GM12878 (cell line): ENCODE measurements around the gene TRIM7. TPM values are rescaled to one million over a fixed set of nuclear protein-coding genes. Genes with fewer than 3 reads are reported as not detected.
A peak's percentile ranks its signal among the peaks of the same experiment; 100 is the strongest.

ENCODE experiments used
- BCLAF1 ChIP-seq: fragments of 450-650 bp; IDR thresholded peaks from 2 replicates; pipeline ENCODE4 v1.6.1; 2017; ENCODE audit warnings: antibody characterized with exemption, mild to moderate bottlenecking, moderate library complexity
- BMI1 ChIP-seq: fragments of 450-650 bp; IDR thresholded peaks from 2 replicates; pipeline ENCODE4 v1.6.1; 2016; ENCODE audit warnings: mild to moderate bottlenecking, moderate library complexity, borderline replicate concordance
- CBX5 ChIP-seq: sonication (generic); IDR thresholded peaks from 2 replicates; pipeline ENCODE4 v1.6.1; 2016; ENCODE audit warnings: low read depth, moderate library complexity, mild to moderate bottlenecking, inconsistent platforms
- CUX1 ChIP-seq: IDR thresholded peaks from 2 replicates; pipeline ENCODE4 v1.6.1; 2012; ENCODE audit warnings: improper control_type of control experiment, low read depth, low read length; ENCODE audit not compliant: insufficient replicate concordance
- DPF2 ChIP-seq: fragments of 450-650 bp; IDR thresholded peaks from 2 replicates; pipeline ENCODE4 v1.6.1; 2017; ENCODE audit warnings: mild to moderate bottlenecking
- FOS ChIP-seq: IDR thresholded peaks from 3 replicates; pipeline ENCODE4 v1.6.1; 2011; ENCODE audit warnings: borderline replicate concordance; ENCODE audit not compliant: insufficient read length; ENCODE audit errors: extremely low read depth
- FOXK2 ChIP-seq: fragments of 450-650 bp; IDR thresholded peaks from 2 replicates; pipeline ENCODE4 v1.6.1; 2017; ENCODE audit warnings: mild to moderate bottlenecking, moderate library complexity
- FOXM1 ChIP-seq: IDR thresholded peaks from 2 replicates; pipeline ENCODE4 v1.6.1; 2012; ENCODE audit warnings: low read depth, mild to moderate bottlenecking, inconsistent platforms, low read length, moderate library complexity
- JUNB ChIP-seq: IDR thresholded peaks from 2 replicates; pipeline ENCODE4 v1.6.1; 2016; ENCODE audit warnings: antibody characterized with exemption, mild to moderate bottlenecking
- MXI1 ChIP-seq: fragments of 150-350 bp; IDR thresholded peaks from 2 replicates; pipeline ENCODE4 v1.6.1; 2011; ENCODE audit warnings: low read depth, mild to moderate bottlenecking, inconsistent platforms, low read length, improper control_type of control experiment
- NFIC ChIP-seq: IDR thresholded peaks from 2 replicates; pipeline ENCODE4 v1.6.1; 2012; ENCODE audit warnings: low read depth, mild to moderate bottlenecking, inconsistent platforms, low read length, moderate library complexity
- NFYB ChIP-seq: IDR thresholded peaks from 2 replicates; pipeline ENCODE4 v1.6.1; 2011; ENCODE audit warnings: low read depth, mild to moderate bottlenecking, low read length, improper control_type of control experiment, moderate library complexity; ENCODE audit not compliant: insufficient read depth
- NR2C2 ChIP-seq: IDR thresholded peaks from 2 replicates; pipeline ENCODE4 v1.6.1; 2011; ENCODE audit warnings: borderline replicate concordance, low read depth; ENCODE audit not compliant: control insufficient read depth, insufficient read length
- PAX5 ChIP-seq: IDR thresholded peaks from 2 replicates; pipeline ENCODE4 v1.6.1; 2011; ENCODE audit warnings: low read depth, low read length, borderline replicate concordance
- POU2F2 ChIP-seq: IDR thresholded peaks from 3 replicates; pipeline ENCODE4 v1.6.1; 2011; ENCODE audit warnings: low read depth, mild to moderate bottlenecking, low read length, borderline replicate concordance
- RFX5 ChIP-seq: IDR thresholded peaks from 2 replicates; pipeline ENCODE4 v1.6.1; 2011; ENCODE audit warnings: low read depth, low read length, improper control_type of control experiment
- SREBF2 ChIP-seq: IDR thresholded peaks from 2 replicates; pipeline ENCODE4 v1.6.1; 2012; ENCODE audit warnings: mild to moderate bottlenecking, low read length
- SUPT20H ChIP-seq: IDR thresholded peaks from 2 replicates; pipeline ENCODE4 v1.6.1; 2011; ENCODE audit warnings: low read depth, mild to moderate bottlenecking, low read length, moderate library complexity, borderline replicate concordance; ENCODE audit not compliant: control insufficient read depth
- USF1 ChIP-seq: IDR thresholded peaks from 2 replicates; pipeline ENCODE4 v1.6.1; 2011; ENCODE audit warnings: borderline replicate concordance, low read depth, mild to moderate bottlenecking, moderate library complexity, mixed read lengths, low read length; ENCODE audit not compliant: insufficient read depth; ENCODE audit errors: extremely low read length
- ZNF384 ChIP-seq: IDR thresholded peaks from 2 replicates; pipeline ENCODE4 v1.6.1; 2012; ENCODE audit warnings: low read depth, mild to moderate bottlenecking, low read length, improper control_type of control experiment, borderline replicate concordance
- polyA plus RNA-seq, 11 experiments: library from polyadenylated mRNA; depleted of rRNA in 4 of 11; unstranded in 6 of 11; stranded (reverse) in 5 of 11; fragments of >200 nt; fragmentation: Nextera tagmentation in 4 of 11; fragmentation: Illumina TruSeq in 1 of 11; extraction: Ambion mirVana in 4 of 11; extraction: Trizol in 1 of 11; gene quantifications; 1 replicate in 1 of 11; 2 replicates in 10 of 11; pipeline versions ENCODE4 v1.2.1 to v1.2.3, GENCODE V29; 2011 to 2016; ENCODE audit warnings: inconsistent platforms in 2 of 11, missing spikeins in 2 of 11, low read depth in 1 of 11
- total RNA-seq, 4 experiments: library from RNA; depleted of rRNA in 3 of 4; stranded (reverse); fragments of >200 nt in 3 of 4; fragmentation: Illumina TruSeq in 1 of 4; extraction: Trizol in 1 of 4; gene quantifications; 2 replicates each; pipeline versions ENCODE4 v1.2.1 to v1.2.3, GENCODE V29; 2013 to 2021
- TF ChIP-seq, protein P1 (sequence below): fragments of 450-650 bp; IDR thresholded peaks from 2 replicates; pipeline ENCODE4 v1.6.1; 2014; ENCODE audit warnings: mild to moderate bottlenecking

The TRIM7 gene
- total and polyA plus RNA-seq, 10 of the 15 experiments (the other 5 are each of a cell fraction or from before 2014, with no cell fraction given): 0.02 to 1.6 (median 0.41) TPM

DNA sequence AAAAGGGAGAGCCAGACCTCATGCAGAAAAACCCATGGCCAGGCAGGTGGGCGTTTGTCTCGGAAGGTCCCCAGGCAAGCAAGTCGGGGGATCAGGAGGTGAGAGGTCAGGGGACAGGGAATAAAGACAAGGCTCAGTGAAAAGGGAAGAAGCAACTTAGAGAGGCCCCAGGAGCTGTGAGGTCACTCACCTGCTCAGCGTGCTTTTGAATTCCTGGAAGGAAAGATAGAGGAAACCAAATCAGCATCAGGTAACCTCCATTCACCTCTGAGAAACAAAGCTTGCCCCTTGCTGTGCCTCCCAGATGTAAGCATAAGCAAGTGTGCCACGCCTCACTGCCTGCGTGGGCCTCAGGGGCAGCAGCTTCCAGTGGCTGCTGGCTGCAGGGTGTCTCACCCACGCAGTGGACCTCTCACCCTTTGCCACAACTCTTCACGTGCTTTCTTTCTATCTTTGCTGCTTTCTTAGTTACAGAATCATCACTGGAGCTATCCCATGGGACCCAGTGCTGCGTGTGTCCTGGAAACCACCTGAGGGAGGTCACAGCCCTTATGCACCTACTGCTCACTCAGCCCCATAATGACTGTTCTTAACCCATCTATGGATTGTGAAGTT lies 6.0 kb downstream of the TRIM7 start (continued):
- TF ChIP-seq CUX1: no peak
- no peak for TF ChIP-seq JUNB
- peak; percentile 33 for TF ChIP-seq USF1
- TF ChIP-seq MXI1: no peak
- no peak for TF ChIP-seq RFX5
- TF ChIP-seq, protein P1, sequence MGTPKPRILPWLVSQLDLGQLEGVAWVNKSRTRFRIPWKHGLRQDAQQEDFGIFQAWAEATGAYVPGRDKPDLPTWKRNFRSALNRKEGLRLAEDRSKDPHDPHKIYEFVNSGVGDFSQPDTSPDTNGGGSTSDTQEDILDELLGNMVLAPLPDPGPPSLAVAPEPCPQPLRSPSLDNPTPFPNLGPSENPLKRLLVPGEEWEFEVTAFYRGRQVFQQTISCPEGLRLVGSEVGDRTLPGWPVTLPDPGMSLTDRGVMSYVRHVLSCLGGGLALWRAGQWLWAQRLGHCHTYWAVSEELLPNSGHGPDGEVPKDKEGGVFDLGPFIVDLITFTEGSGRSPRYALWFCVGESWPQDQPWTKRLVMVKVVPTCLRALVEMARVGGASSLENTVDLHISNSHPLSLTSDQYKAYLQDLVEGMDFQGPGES: no peak
- TF ChIP-seq NFYB: no peak
- no peak for TF ChIP-seq SREBF2
- peak; percentile 17; the same call in 1 of the 2 replicates for TF ChIP-seq BMI1
- TF ChIP-seq NFIC: peak; percentile 43; the same call in 1 of the 2 replicates
- no peak for TF ChIP-seq FOXK2
- TF ChIP-seq PAX5: peak; percentile 98
- TF ChIP-seq FOXM1: no peak
- no peak for TF ChIP-seq SUPT20H
- no peak for TF ChIP-seq POU2F2
- TF ChIP-seq CBX5: no peak
- TF ChIP-seq FOS: no peak
- TF ChIP-seq NR2C2: no peak
- TF ChIP-seq ZNF384: no peak
- no peak for TF ChIP-seq BCLAF1
- TF ChIP-seq DPF2: peak; percentile 92
